ENCODE measurements around the gene HAVCR2.

The HAVCR2 gene

DNA sequence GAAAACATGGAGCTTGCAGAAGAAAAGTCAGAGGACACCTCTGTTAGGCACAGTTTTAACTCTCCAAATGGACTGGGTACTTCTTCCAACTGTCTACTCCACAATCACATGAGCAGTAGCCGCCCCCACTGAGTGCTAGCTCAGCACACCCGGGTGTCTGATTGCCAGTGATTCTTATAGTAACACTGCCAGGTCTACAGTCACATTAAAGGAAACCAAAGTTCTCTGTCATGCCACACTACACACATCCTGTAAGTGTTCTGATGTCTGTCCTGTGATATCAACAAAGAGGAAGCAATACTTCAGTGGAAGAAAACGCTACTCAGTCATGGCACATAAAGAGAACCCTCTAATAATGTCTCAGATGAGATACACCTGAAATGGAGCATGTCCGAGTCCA is at the start of gene HAVCR2:
Gene HAVCR2 (minus strand): TSS at position 69 of the 400 bp plus-strand sequence. CDS start 61 bp downstream, at position 8.
- peak in 1 of 2 donors; percentile 11 for DNase-seq (ENCODE audit: low read depth in 1 of 2, low spot score in 1 of 2)

DNA sequence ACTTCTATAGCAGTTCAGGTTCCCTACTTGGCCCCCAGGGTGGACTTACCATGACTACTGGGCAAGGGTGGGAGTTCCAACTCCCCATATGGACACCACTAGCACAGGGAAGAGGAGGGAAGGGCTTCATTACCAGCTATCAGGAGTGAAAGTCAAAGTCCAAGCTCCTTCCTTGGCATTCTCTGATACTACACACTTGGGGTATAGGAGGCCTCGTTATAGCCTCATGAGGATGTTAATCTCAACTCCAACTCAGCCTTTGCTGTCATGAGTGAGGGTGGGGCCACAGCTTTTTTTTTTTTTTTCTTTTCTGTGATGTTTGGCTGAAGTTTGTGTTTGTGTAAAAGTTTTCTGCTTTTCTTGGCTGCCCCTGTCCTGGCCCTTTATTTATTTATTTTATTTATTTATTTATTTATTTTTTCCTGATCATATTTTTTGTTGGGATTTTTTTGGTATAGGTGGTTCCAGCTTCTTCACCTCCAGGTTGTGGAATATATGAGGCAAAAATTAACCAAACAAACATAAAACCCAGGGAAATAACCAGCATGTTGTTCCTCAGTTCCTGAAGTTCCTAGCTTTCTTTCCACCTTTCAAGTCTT is 48.5 kb upstream of the HAVCR2 start:
- no peak for DNase-seq (ENCODE audit: low read depth in 1 of 2, low spot score in 1 of 2)

DNA sequence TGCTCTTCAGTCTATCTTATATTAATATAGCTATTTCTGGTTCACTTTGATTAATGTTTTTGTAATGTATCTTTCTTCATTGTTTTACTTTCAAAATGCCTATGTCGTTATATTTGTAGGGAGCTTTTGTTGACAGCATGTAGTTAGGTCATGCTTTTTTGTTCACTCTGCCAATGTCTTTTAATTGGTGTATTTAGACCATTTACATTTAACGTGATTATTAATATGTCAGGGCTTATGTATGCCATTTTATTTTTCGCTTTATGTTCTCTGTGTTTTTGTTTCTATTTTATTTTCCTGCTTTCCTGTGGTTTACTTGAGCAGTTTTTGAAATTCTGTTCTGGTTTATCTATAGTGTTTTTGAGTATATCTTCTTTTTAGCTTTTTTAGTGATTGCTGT is 46.5 kb upstream of the HAVCR2 start:
- DNase-seq (ENCODE audit: low read depth in 1 of 2, low spot score in 1 of 2) = no peak

DNA sequence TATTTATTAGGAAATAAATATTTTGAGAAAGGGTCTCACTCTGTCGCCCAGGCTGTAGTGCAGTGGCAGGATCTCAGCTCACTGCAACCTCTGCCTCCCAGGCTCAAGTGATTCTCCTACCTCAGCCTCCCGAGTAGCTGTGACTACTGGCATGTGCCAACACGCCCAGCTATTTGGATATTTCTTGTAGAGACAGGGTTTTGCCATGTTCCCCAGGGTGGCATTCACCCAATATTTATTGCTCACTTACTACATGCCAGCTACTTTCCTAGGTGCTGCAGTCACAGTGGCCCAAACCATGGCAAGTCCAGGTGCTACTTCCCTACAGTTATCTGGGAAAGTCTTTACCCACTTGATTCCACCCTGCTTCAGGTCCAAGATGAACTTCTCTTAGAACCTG is 42.2 kb upstream of the HAVCR2 start:
- no peak for DNase-seq (ENCODE audit: low read depth in 1 of 2, low spot score in 1 of 2)

DNA sequence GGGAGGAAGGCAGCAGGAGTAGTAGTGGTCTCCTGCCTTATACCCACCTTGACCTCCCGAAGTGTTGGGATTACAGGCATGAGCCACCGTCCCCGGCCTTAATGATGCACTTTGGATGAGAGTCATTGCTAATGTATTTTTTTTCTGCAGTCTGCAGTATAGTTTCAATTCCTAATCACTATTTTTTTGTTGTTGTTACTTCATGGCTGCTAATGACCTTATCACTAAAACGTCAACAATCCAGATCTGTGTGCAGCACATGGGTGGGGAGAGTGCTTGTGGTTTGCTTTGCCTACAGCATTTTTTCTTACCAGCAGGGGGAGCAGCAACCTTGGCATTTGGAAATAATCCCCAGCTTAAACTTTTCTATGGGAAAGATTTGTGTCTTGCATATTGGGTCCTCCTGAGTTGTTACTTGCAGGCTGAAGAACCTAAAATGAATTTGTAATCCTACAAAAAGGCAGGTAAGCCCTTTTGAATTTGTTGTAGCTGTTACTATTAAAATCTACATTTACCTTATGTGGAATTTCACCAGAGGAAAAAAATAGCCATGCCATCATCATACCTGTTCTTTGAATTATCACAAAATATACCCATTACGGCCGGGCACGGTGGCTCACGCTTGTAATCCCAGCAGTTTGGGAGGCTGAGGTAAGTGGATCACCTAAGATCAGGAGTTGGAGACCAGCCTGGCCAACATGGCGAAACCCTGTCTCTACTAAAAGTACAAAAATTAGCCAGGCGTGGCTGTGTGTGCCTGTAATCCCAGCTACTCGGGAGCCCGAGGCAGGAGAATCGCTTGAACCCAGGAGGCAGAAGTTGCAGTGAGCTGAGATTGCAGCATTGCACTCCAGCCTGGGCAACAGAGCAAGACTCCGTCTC is 40.1 kb upstream of the HAVCR2 start:
- peak; percentile 46 to 60 for DNase-seq (ENCODE audit: low read depth in 1 of 2, low spot score in 1 of 2)

DNA sequence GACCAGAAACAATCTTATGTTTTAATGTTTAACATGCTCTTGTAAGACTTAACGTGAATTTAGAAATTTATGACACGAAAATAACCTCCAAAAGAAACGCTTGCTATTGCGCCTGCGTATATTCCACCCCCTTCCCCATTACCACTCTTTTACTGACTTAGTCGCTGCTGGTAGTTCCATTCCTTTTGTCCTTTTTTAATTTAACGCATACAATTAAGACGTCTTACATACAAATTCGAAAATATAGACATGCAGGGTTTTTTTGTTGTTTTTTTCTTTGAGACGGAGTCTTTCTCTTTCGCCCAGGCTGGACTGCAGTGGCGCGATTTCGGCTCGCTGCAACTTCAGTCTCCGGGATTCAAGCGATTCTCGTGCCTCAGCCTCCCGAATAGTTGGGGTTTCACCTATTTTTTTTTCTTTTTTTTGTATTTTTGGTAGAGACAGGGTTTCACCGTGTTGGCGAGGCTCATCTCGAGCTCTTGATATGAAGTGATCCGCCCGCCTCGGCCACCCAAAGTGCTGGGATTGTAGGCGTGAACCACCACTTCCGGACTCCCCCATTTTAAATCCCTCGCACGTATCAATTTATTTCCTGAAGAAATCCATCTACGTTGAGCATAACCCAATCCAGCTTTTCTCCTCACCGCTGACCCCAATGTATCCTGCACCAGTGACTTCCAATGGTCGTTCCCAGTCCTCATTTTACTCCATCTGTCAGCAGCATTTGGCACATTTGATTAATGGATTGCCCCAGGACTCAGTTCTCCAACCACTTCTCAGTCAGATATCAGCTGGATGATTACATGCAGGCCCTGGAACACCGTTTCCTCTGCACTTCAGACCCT is 34.5 kb upstream of the HAVCR2 start:
- DNase-seq (ENCODE audit: low read depth in 1 of 2, low spot score in 1 of 2) = peak in 1 of 2 donors; percentile 36

DNA sequence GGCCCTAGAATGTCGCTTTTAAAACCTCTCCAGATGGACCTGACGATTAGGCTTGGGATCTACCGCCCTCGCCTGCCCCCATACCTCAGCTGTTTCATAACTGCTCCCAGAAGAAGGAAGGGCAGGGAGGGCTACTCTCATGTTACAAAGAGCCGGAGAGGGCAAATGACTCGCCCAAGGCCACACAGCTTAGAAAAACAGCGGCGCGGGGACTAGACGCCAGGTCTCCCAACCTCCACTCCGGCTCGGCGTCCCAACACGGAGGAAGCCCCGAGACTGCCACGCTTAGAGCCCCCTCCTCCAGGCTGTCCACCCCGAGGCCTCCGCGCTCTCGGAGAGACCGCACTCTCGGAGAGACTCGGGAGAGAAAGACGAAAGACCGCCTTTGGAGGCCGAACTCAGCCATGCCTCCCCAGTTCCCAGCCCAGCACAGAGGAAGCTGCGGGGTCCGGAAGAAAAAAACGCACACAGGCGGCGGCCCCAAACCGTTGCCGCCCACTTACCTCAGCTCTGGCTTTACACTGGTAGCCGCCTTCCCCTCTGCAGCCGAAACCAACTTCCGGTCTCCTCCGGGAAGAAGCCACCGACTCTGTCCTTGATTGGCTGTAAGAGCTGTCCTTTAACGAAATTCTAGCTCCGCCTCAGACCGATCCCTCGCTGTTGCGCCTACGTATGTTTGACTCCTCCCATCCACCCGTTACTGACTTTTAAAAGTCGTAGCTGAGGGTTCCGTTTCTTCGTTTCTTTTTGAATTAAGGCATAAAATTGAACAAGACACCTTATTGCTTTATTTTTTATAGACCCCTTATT is 33.7 kb upstream of the HAVCR2 start, which contains the start of gene MED7:
Gene MED7 (minus strand): TSS at position 549 of the 810 bp plus-strand sequence. CDS start 3,434 bp downstream, outside the sequence.
- peak; percentile 70 to 86 for DNase-seq (ENCODE audit: low read depth in 1 of 2, low spot score in 1 of 2)

DNA sequence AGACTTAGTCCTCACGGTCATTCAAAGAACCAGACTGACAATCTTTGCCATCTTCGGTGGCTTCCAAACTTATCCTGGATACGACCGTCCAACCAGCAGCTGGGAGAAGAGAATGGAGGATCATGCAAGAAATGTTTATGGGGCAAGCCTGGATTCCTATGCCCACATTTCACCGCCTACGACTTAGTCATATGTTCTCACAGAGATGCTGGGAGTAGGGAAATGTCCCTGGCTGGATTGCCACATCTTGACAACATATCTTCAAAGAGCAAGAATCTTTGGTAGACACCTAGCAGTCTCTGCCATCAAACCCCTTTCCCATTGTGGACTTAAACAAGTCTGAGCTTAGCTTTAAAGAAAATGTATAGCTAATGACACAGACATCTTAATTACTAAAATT is 28.8 kb upstream of the HAVCR2 start:
- DNase-seq (ENCODE audit: low read depth in 1 of 2, low spot score in 1 of 2) = no peak

DNA sequence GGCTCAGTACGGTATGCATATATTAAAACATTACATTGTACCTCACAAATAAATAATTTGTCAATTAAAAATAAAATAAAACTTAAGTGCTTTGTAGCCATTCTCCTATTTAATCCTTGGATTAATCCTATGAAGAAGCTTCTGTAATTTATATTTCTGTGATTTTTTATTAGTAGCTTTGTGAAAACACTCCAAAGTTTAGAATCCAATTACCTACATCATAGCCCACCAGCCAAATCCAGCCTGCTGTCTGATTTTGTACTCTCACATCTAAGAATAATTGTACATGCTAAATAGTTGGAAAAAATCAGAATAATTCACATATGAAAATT is 23.4 kb upstream of the HAVCR2 start:
- DNase-seq (ENCODE audit: low read depth in 1 of 2, low spot score in 1 of 2) = no peak

DNA sequence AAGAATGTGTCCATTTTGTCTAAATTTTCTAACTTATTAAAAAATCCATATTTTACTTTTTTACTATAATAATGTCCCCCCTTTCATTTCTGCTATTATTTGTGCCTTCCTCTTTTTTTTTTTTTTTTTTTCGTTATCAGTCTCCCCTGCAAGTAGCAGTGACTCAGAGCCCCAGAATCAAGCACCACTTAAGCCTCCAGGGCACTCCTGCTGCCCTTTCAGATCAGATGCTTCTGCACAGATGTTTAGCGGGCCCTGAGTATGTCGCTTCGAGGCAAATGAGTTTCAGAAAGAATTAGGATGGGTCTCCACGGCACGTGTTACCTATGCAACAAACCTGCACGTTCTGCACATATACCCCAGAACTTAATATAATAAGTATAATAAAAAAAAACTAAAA is 22.1 kb upstream of the HAVCR2 start:
- no peak for DNase-seq (ENCODE audit: low read depth in 1 of 2, low spot score in 1 of 2)

DNA sequence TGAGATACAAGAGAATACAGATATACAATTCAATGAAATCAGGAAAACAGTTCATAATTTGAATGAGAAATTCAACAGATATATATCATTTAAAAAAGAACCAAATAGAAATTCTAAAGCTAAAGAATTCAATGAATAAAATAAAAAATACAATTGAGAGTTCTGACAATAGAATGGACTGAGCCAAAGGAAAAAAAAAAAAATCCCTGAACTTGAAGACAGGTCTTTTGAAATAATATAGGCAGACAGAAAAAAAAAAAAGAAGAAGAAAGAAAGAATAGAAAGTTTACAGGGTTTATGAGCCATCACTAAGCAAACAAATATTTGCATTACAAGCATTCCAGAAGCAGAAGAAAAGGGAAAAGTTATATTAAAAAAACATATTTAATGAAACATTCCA is 12.9 kb upstream of the HAVCR2 start:
- no peak for DNase-seq (ENCODE audit: low read depth in 1 of 2, low spot score in 1 of 2)

DNA sequence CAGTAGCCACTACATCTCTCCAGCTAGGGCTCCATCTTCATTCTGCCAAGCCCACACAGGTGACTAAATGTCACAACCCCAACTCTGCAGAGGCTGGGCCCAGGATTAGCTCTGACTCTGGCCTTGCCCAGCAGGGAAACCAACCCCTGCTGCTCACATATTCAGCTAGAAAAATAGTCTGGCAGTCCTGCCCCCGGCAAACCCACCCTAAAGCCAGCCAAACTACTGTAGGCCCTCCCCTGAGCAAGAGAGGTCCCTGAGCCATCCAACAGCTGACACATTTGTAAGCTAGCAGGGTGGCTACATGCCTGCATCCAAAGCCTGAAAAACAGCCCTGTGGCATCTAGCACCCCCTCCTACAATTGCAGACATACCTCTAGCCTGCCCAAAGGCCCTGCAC is 11.3 kb upstream of the HAVCR2 start:
- DNase-seq (ENCODE audit: low read depth in 1 of 2, low spot score in 1 of 2) = no peak

DNA sequence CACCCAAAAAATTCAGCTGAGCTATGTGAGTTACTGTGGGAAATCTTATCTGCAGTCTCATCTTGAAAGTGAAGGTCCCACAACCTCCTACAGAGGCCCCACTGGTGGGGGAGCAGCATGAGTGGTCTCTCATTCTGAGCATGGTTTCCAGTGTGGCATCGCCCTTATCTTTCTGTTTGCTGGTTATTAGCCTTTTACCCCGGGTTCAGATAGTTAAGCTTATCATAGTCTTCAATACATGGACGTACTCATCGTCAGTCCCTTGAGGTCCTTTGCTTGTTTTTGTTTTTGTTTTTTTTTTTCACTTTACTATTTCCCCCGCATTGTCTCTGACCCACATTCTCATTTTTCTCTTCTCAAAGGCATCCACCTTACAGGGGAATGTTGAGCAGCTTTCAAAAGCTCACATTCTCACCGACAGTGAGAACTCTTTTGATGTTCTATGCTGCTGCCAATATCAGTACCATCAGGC is 7.7 kb upstream of the HAVCR2 start:
- DNase-seq (ENCODE audit: low read depth in 1 of 2, low spot score in 1 of 2) = no peak

DNA sequence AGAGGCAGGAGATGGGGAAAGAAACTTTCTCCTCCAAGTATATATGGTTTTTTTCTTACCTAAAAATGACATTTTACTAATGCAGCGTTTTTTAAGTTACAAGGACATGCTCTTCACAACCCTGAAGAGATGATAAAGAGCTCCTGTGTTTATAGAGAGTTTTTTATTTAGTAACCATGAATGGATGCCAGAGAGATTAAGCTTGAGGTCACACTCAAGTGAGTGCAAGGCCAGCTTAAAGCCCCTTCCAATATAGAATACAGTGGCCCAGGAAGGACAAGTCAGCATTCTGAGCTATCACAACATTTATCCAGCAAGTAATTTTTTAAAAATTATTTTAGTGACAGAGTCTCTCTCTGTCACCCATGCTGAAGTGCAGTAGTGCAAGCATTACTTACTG is 6.7 kb upstream of the HAVCR2 start:
- no peak for DNase-seq (ENCODE audit: low read depth in 1 of 2, low spot score in 1 of 2)

DNA sequence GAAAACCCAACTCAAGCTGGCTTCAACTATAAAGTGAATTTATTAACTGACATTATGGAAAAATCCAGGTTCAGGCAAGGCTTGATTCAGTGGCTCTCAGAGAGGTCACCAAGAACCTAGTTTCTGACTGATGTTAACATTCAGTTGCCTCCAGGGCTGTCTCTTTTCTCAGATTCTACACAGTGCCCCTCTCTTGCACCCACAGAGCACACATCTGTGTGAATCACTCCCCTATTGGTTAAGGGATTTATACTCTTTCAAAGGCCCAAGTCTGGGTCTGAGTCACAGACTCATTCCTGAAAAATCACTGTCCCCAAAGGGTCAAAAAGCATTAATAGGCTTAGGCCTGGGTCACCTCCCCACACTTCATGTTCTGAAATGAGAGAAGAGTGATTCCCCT is 6.2 kb upstream of the HAVCR2 start:
- DNase-seq (ENCODE audit: low read depth in 1 of 2, low spot score in 1 of 2) = no peak

DNA sequence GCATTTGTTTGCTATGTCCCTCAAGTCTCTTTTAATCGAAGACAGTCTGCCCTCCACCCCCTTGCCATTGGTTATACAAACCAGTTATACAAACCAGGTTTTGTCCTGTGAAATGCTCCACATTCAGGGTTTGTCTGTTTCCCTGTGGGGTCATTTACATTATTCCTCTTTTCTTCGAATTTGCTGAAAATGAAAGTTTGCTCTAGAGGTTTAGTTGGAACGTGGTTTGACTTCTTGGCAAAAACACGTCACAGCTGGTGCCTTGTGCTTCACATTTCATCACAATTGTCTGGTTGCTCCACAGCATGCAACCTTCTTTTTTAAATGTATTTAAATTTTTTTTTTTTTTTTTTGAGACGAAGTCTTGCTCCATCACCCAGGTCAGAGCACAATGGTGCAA is 4.2 kb upstream of the HAVCR2 start:
- no peak for DNase-seq (ENCODE audit: low read depth in 1 of 2, low spot score in 1 of 2)

DNA sequence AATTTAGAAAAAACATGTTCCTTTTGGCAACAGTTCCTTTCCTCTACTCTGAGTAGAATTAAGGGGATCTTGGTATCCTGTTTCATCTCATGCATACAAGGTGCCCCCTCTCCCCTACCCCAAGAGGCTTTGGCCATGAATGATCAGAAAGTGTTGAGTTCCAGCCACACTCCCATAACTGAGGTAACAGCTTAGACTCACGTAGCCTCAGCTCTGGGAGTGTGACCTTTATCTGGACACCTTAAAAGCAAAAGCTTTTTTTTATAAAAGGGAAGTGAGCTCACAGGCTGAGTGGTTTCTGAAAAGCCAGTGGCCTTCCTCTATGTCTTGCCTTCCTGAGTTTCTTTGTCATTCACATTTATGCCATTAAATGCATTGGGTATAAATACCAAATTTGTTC is 900 bp upstream of the HAVCR2 start:
- DNase-seq (ENCODE audit: low read depth in 1 of 2, low spot score in 1 of 2) = no peak

DNA sequence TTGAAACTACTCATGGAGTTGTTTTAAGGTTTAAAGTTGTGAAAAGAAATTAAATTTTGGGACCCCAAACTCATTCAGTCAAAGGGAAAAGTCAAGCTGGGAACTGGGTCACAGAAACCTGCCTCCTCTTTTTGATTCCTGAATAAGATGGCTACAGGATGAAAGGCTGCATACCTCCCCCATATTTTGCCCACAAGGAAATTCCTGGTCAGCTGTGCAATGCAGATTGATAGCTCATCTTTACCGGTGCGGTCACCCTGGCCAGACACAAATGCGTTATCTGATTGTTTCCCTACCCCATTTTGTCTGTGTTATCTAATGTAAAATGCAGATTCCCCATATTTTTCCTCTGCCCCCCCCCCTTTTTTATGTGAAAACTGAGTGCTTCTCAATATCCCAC is 1.3 kb downstream of the HAVCR2 start:
- DNase-seq (ENCODE audit: low read depth in 1 of 2, low spot score in 1 of 2) = no peak

DNA sequence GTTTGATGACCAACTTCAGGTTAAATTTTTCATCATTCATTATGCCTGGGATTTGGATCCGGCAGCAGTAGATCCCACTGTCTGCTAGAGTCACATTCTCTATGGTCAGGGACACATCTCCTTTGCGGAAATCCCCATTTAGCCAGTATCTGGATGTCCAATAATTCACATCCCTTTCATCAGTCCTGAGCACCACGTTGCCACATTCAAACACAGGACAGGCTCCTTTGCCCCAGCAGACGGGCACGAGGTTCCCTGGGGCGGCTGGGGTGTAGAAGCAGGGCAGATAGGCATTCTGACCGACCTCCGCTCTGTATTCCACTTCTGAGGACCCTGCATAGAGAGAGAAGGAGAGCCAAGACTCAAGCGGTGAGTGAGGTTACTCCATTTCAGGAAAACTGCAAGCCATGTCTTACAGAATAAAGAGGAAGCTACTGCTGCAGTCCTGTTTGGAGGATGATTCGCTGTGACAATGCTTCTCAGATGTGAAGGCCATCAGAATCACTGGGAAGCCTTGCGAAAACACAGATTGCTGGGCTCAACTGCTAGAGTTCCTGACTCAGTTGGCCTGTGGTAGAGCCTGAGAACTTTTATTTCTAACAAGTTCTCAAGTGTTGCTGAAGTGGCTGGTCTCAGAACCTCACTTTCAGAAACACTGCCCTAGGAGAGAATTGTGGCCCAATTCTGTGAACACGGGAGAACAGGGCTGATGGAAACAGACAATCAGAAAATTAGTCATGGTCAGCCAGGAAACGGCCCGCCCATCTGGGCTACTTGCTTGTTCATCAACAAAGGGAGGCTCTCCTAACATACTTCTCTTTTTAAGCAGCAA is 2.0 kb downstream of the HAVCR2 start:
- DNase-seq (ENCODE audit: low read depth in 1 of 2, low spot score in 1 of 2) = no peak

DNA sequence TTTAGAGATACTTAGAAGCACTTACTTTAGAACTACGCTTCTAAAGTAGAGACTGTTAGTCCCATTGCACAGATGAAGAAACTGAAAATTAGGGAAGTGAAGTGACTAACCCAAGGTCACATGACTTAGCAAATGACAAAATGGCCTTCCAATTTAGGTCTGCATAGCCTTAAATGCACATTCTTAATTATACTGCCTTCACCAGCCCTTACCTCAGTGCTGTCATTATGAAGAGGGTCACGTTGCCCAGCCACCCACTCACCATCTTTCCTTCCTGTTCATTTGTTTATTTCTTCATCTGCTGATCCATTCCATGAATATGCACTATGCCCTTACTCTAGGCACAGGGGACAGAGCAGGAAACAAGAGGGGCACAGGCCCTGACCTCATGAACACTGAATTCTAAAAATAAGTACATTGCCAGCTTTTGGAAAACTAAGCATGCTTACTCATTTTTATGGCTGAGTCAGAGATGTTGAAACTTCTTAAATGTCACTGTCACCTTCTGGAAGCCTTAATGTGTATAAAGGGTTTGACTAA is 8.6 kb downstream of the HAVCR2 start:
- DNase-seq (ENCODE audit: low read depth in 1 of 2, low spot score in 1 of 2) = no peak
